Mucosa of stomach (tissue), 1 donor: ENCODE data around the gene LDB1.

Source experiments
- H3K27me3 ChIP-seq: one replicate; pipeline ENCODE4 v1.7.0; 2013; ENCODE audit warnings: mild to moderate bottlenecking, low read length; ENCODE audit not compliant: control insufficient read depth, insufficient read depth
- H3K36me3 ChIP-seq: one replicate; pipeline ENCODE4 v1.7.0; 2013; ENCODE audit warnings: low read length; ENCODE audit not compliant: control insufficient read depth, insufficient read depth
- H3K4me1 ChIP-seq: one replicate; pipeline ENCODE4 v1.7.0; 2013; ENCODE audit warnings: mild to moderate bottlenecking, low read length; ENCODE audit not compliant: control insufficient read depth, insufficient read depth
- H3K4me3 ChIP-seq: one replicate; pipeline ENCODE4 v1.7.0; 2013; ENCODE audit warnings: low read length
- H3K9ac ChIP-seq: one replicate; pipeline ENCODE4 v1.7.0; 2013; ENCODE audit warnings: mild to moderate bottlenecking, low read length, moderate library complexity
- H3K9me3 ChIP-seq: one replicate; pipeline ENCODE4 v1.7.0; 2013; ENCODE audit warnings: mild to moderate bottlenecking, low read length, moderate library complexity; ENCODE audit not compliant: control insufficient read depth
- donor health status: Pancreatic carcinoma.

Gene LDB1

DNA sequence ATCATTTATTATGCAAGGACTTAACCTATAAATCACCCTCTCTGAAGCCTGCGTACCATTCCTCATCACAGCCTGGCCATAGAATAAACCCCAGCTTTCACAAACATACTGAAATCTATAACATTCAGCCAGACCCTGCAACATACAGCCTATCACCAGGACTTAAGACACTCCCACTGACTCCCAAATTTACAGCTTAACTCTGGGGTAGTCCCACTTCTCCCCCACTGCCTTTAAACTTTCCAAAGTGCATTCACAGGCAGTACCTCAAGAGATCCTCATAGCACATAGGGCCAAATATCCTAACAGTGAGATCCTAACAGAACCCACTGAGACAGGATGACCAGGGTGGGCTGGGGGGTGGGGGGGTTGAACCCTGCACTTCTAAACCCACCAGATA, 3.5 kb downstream of the LDB1 start:
- peaks cover 58% of the 10 kb centered on the region for H3K4me1 ChIP-seq
- H3K9me3 ChIP-seq = no peaks in the 10 kb centered on the region
- H3K9ac ChIP-seq = peak overlapping the region; percentile 9
- H3K36me3 ChIP-seq = no peaks in the 10 kb centered on the region
- no peak overlapping the region for H3K4me3 ChIP-seq
- no peaks in the 10 kb centered on the region for H3K27me3 ChIP-seq

DNA sequence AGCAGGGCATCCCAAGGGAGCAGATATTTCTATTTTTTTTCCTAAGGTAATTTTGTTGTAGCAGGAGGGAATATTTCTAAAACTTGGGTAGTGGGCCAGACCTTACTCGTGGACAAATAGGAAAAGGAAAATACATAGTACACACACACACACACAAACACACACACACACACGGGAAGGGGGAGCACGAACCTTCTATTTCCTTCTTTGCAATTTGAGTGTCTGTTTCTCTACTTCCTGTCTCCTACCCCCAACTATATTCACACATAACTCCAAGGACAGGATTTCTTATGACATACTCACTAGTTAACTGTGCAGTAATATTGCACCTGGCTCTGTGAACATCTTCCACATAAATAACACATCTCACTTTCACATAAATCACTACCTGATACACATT, 4.4 kb downstream of the LDB1 start:
- no peaks in the 10 kb centered on the region for H3K27me3 ChIP-seq
- no peaks in the 10 kb centered on the region for H3K9me3 ChIP-seq
- no peak overlapping the region for H3K4me3 ChIP-seq
- H3K36me3 ChIP-seq = peaks cover 3% of the 10 kb centered on the region
- peak overlapping the region; percentile 75 for H3K9ac ChIP-seq
- peaks cover 58% of the 10 kb centered on the region for H3K4me1 ChIP-seq

GRCh38 chr10:102114861-102115618, 5.1 kb downstream of the LDB1 start:
- no peaks in the 10 kb centered on the region for H3K27me3 ChIP-seq
- H3K4me1 ChIP-seq = peaks cover 58% of the 10 kb centered on the region
- peaks cover 10% of the 10 kb centered on the region for H3K36me3 ChIP-seq
- H3K9me3 ChIP-seq = no peaks in the 10 kb centered on the region
- H3K9ac ChIP-seq = peak overlapping the region; percentile 75
- no peak overlapping the region for H3K4me3 ChIP-seq

DNA sequence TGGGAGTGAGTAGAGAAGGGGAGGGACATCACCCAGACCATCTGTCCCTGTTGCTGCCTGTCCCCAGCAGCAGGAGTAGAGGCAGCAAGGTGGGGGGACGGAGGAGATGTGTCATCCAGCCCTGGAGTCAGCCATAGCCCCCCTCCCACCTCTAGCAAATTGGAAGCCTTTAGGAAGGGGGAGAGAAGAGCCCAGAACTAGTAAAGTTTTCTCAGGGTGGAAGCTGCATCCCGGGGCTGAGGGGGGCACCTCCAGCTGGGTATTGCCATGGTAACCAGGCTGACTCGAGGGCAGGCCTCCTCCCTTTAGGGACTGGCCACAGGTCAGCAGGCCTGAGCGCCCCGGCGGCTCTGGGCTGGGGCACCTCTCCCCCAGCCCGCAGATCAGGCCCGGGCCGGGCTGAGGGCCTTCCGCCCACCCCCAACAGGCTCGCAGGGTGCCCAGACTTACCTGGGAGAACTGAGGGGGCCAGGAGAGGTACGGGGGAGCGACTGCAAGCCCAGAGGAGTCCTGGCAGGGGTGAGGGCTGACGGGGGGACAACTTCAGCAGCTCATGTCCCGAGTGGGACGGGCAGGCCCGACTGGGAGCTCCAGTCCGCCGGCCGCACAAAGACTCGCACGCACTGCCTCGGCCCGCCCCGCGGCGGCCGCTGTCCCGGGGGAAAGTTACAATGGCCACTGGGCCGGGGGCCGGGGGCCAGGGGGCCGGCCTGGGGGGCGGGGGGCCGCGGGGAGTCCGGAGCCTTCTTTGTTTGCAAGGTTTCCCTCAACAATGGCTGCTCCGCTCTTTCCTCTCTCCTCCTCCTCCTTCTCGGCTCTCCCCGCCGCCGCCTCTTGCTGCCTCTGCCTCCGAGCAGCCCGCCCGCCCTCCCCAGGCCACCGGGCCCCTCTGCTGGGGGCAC, 6.0 kb downstream of the LDB1 start:
- Histone ChIP-seq H3K27me3 (no peaks in the 10 kb centered on the region), H3K9me3 (no peaks in the 10 kb centered on the region), H3K4me1 (peaks cover 54% of the 10 kb centered on the region), H3K36me3 (peaks cover 12% of the 10 kb centered on the region), H3K9ac (peak overlapping the region; percentile 79), H3K4me3 (peak overlapping the region; percentile 50)

DNA sequence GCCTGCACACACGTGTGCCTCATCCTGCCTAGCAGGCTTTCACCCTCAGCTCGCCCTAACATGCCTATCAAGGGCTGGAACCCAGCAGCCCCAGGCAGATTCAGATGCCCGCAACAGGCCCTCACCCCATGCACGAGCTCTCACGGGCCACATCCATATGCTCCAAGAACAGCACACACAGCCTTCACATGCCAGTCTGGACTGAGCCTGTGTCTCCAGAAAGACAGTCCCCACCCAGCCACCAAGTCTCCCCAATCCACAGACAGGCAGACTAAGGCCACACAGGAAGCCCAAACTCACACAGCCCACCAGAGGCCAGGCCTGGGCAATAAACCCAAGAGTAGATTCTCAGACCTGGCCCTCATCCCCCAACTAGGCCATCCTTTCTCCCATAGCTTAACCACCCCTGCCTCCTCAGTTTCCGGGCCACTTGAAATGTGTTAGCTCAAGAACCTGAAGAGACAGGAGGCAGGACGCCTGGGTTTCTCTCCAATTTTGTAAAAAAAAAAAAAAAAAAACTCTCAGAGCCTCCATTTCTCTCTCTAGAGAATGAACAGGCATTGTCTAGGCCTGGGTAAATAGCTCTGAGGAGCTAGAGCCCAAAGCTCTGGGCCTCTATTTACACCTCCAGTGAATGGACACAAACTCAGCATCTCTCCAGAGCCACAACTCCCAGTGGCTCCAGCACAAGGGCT, 6.8 kb downstream of the LDB1 start:
- H3K9ac ChIP-seq = peak overlapping the region; percentile 79
- H3K9me3 ChIP-seq = no peaks in the 10 kb centered on the region
- H3K4me1 ChIP-seq = peaks cover 46% of the 10 kb centered on the region
- H3K4me3 ChIP-seq = peak overlapping the region; percentile 50
- H3K27me3 ChIP-seq = no peaks in the 10 kb centered on the region
- H3K36me3 ChIP-seq = peaks cover 19% of the 10 kb centered on the region

GRCh38 chr10:102112210-102112817, 7.9 kb downstream of the LDB1 start:
- Histone ChIP-seq H3K27me3 (no peaks in the 10 kb centered on the region), H3K4me1 (peaks cover 35% of the 10 kb centered on the region), H3K4me3 (no peak overlapping the region), H3K36me3 (peaks cover 19% of the 10 kb centered on the region), H3K9me3 (no peaks in the 10 kb centered on the region), H3K9ac (no peak overlapping the region)

- Histone ChIP-seq H3K9me3 (no peaks in the 10 kb centered on the region), H3K4me1 (peaks cover 25% of the 10 kb centered on the region), H3K4me3 (no peak overlapping the region), H3K9ac (no peak overlapping the region), H3K36me3 (peaks cover 19% of the 10 kb centered on the region), H3K27me3 (no peaks in the 10 kb centered on the region)
Observed at GRCh38 chr10:102111276-102111675, 8.9 kb downstream of the LDB1 start.

DNA sequence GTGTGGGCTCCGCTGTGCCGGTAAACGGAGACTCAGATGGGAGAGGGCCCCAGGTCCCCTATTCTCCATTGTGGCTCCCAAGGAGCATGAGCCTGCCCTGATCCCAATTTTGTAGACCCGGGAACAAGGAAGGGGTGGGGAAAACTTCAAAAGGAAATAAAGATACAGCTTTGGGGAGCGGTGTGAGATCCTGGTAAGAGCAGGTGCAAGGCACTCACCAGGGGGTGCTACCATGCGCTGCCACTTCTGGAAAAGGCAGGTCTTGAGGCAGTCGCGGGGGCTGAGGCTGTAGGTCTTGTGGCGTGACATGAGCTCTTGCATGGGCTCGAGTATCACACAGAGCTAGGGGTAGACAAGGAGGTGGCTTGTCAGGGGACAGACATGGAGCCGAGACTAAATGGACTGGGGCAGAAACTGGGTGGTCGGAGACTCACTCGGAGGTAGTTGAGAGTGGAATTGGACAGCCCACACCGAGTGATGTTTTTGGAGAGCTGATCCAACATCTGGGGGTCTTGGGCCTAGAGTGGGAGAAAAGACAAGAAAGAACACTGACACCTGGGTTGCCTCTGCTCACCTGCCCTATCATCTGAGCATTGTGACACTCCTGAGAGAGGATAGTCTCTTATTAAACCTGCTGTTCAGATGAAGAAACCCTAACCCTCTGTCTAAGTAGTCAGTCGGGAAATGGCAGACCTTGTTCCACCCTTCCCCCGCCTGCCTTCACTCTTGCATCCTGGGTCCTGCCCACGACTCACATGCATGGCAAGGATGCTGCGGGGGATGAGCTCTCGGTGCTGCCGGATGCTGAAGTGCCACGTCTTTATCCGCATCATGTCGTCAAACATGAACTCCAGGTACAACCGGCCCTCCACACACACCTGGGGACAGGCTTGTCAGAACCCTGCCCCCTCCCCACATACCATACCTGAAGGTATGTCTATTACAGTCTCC, 10.7 kb downstream of the LDB1 start:
- no peaks in the 10 kb centered on the region for H3K27me3 ChIP-seq
- H3K9ac ChIP-seq = no peak overlapping the region
- no peak overlapping the region for H3K4me3 ChIP-seq
- H3K4me1 ChIP-seq = peaks cover 14% of the 10 kb centered on the region
- H3K9me3 ChIP-seq = no peaks in the 10 kb centered on the region
- peaks cover 19% of the 10 kb centered on the region for H3K36me3 ChIP-seq

DNA sequence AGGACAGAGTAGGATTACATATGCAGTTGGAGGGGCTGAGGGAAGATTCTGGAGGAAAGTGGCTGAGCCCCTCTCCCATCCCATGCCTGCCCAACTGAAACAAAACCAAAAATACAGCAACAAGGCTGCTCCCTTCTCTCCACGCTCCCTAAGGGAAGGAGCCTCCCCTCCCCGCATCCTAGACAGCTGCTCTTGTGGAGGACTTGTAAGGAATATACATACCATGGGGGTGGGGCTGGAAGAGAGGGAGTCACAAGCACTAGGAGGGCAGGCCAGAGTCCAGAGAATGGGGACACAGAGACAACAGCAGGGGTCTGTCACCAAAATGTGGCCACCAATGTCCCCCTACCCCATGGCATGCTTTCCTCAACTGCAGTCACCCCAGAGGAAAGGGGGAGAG, 13.2 kb downstream of the LDB1 start:
- H3K9me3 ChIP-seq = no peaks in the 10 kb centered on the region
- H3K9ac ChIP-seq = no peak overlapping the region
- no peaks in the 10 kb centered on the region for H3K4me1 ChIP-seq
- H3K4me3 ChIP-seq = no peak overlapping the region
- peaks cover 19% of the 10 kb centered on the region for H3K36me3 ChIP-seq
- no peaks in the 10 kb centered on the region for H3K27me3 ChIP-seq

GRCh38 chr10:102102421-102102820, 17.7 kb downstream of the LDB1 start:
- Histone ChIP-seq H3K4me3 (no peak overlapping the region), H3K27me3 (no peaks in the 10 kb centered on the region), H3K36me3 (no peaks in the 10 kb centered on the region), H3K4me1 (no peaks in the 10 kb centered on the region), H3K9me3 (no peaks in the 10 kb centered on the region), H3K9ac (no peak overlapping the region)

GRCh38 chr10:102101152-102101551, 19.0 kb downstream of the LDB1 start:
- Histone ChIP-seq H3K9ac (no peak overlapping the region), H3K36me3 (no peaks in the 10 kb centered on the region), H3K27me3 (no peaks in the 10 kb centered on the region), H3K9me3 (no peaks in the 10 kb centered on the region), H3K4me3 (no peak overlapping the region), H3K4me1 (no peaks in the 10 kb centered on the region)
